NT2/D1 (cell line): ENCODE results near the gene CPHXL.

Source experiments
- SUZ12 ChIP-seq: IDR thresholded peaks from 2 replicates; pipeline ENCODE4 v1.6.1; 2011; ENCODE audit not compliant: insufficient read length, insufficient read depth; ENCODE audit errors: extremely low read depth
- YY1 ChIP-seq: IDR thresholded peaks from 2 replicates; pipeline ENCODE4 v1.6.1; 2011; ENCODE audit not compliant: insufficient read length, insufficient read depth
- ZNF274 ChIP-seq: IDR thresholded peaks from 2 replicates; pipeline ENCODE4 v1.6.1; 2011; ENCODE audit warnings: mild to moderate bottlenecking, low read depth, low read length

- TF ChIP-seq ZNF274 (no peak), YY1 (no peak), SUZ12 (no peak)
Observed at GRCh38 chr16:75745823-75746222, 19.5 kb upstream of the CPHXL start.
